ENCODE data around the gene PDE4B. TPM values are rescaled to one million over a fixed set of nuclear protein-coding genes. Genes with fewer than 3 reads are reported as not detected.

PDE4B gene
- total RNA-seq, 2 donors from 2014 or later, result 2.0 to 5.7 TPM

GRCh38 chr1:66176012-66176715, 383.5 kb downstream of the PDE4B start:
- no peaks in the 10 kb centered on the region for H3K27me3 ChIP-seq
- no peaks in the 10 kb centered on the region for H3K4me1 ChIP-seq
- H3K36me3 ChIP-seq, result no peaks in the 10 kb centered on the region
- TF ChIP-seq, protein P1, sequence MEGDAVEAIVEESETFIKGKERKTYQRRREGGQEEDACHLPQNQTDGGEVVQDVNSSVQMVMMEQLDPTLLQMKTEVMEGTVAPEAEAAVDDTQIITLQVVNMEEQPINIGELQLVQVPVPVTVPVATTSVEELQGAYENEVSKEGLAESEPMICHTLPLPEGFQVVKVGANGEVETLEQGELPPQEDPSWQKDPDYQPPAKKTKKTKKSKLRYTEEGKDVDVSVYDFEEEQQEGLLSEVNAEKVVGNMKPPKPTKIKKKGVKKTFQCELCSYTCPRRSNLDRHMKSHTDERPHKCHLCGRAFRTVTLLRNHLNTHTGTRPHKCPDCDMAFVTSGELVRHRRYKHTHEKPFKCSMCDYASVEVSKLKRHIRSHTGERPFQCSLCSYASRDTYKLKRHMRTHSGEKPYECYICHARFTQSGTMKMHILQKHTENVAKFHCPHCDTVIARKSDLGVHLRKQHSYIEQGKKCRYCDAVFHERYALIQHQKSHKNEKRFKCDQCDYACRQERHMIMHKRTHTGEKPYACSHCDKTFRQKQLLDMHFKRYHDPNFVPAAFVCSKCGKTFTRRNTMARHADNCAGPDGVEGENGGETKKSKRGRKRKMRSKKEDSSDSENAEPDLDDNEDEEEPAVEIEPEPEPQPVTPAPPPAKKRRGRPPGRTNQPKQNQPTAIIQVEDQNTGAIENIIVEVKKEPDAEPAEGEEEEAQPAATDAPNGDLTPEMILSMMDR (IDR thresholded peaks at IDR 0.05), result no peak
- H3K4me3 ChIP-seq, result no peak overlapping the region
- H3K27ac ChIP-seq, result no peak overlapping the region
- H3K9ac ChIP-seq (ENCODE audit: low read depth in 2 of 2, low read length in 2 of 2), result no peak overlapping the region
- no peak for DNase-seq
- H3K9me3 ChIP-seq, result no peaks in the 10 kb centered on the region
- intact Hi-C loops (cut with DNase I), result no loop called here

DNA sequence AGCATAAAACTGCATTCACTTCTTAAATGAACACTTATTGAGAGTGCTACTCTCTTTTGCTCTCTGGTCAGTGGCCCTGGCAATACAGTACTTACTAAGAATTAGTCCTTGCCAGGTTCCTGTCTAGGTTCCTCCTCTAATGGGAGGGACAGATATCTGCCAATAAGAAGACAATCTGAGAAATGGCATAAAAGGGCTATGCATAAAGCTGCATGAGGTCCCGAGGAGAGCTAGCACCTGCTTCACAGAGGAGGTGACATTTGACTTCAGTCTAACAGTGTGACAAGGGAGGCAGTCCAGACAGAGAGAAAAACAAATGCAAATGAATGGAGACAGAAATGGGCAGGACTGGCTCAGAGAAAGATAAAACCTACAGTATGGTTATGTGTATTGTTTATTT, 384.1 kb downstream of the PDE4B start:
- no peaks in the 10 kb centered on the region for H3K9me3 ChIP-seq
- H3K9ac ChIP-seq (ENCODE audit: low read depth in 2 of 2, low read length in 2 of 2), result no peak overlapping the region
- intact Hi-C loops (cut with DNase I), result no loop called here
- no peaks in the 10 kb centered on the region for H3K36me3 ChIP-seq
- DNase-seq, result no peak
- no peaks in the 10 kb centered on the region for H3K4me1 ChIP-seq
- no peak overlapping the region for H3K27ac ChIP-seq
- no peaks in the 10 kb centered on the region for H3K27me3 ChIP-seq
- H3K4me3 ChIP-seq, result no peak overlapping the region
- TF ChIP-seq, protein P1 (IDR thresholded peaks at IDR 0.05), result no peak

- H3K4me1 ChIP-seq, result no peaks in the 10 kb centered on the region
- DNase-seq, result no peak
- no peak overlapping the region for H3K4me3 ChIP-seq
- H3K9ac ChIP-seq (ENCODE audit: low read depth in 2 of 2, low read length in 2 of 2), result no peak overlapping the region
- no peaks in the 10 kb centered on the region for H3K9me3 ChIP-seq
- no peaks in the 10 kb centered on the region for H3K27me3 ChIP-seq
- intact Hi-C loops (cut with DNase I), result no loop called here
- TF ChIP-seq, protein P1 (IDR thresholded peaks at IDR 0.05), result no peak
- H3K27ac ChIP-seq, result no peak overlapping the region
- no peaks in the 10 kb centered on the region for H3K36me3 ChIP-seq
These were observed 384.8 kb downstream of the PDE4B start for GRCh38 chr1:66177510-66177909.

DNA sequence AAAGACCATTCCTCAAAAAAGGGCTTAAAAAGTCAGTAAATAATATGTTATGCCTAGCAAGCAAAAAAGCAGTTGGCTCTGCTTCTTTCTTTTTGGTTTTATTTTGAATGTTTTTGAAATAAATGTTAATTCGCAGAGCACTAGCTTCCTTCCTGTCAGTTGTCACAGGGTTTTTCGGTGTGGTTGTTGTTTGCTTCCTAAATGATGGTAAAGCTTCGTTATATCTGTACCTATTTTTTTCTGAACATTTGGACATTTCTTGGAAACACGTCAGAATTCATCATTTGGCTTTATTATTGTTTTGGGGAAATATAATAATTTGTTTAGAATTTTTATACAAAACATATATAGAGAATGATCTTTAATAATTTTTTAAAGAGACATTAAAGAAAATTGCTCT, 389.3 kb downstream of the PDE4B start:
- H3K9me3 ChIP-seq, result no peaks in the 10 kb centered on the region
- DNase-seq, result no peak
- H3K9ac ChIP-seq (ENCODE audit: low read depth in 2 of 2, low read length in 2 of 2), result no peak overlapping the region
- H3K4me3 ChIP-seq, result no peak overlapping the region
- no peaks in the 10 kb centered on the region for H3K36me3 ChIP-seq
- intact Hi-C loops (cut with DNase I), result no loop called here
- H3K4me1 ChIP-seq, result no peaks in the 10 kb centered on the region
- TF ChIP-seq, protein P1 (IDR thresholded peaks at IDR 0.05), result no peak
- H3K27ac ChIP-seq, result no peak overlapping the region
- no peaks in the 10 kb centered on the region for H3K27me3 ChIP-seq

DNA sequence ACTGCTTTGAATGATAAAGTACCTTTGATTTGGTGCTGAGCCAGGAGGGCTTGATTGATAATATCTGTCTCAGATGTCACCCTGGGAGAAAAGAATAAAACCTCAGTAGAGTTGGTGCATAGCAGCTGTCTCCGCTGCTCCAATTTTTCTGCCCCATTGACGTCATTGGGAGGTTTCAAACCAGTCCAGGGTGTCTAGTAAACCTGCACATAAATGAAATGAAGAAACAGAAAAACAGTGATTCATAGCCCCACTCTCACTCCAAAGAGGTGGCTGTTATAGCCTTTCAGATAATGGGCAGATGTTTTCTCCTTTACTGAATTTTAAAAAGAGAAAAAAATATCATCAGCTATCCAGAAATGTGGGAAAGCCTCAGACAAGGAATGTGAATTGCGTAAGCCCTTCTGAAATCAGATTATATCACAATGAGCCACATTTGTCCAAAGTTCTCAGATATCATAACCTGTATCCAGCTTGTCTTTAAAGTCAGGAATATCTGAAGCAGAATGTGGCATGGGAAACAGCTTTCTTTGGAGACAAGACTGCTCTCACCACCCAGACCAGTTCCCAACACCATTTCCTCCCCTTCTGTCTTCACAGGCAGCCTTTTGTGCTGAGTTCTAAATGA, 390.0 kb downstream of the PDE4B start:
- H3K4me3 ChIP-seq, result no peak overlapping the region
- intact Hi-C loops (cut with DNase I), result no loop called here
- no peaks in the 10 kb centered on the region for H3K9me3 ChIP-seq
- H3K4me1 ChIP-seq, result no peaks in the 10 kb centered on the region
- H3K27me3 ChIP-seq, result no peaks in the 10 kb centered on the region
- no peak for DNase-seq
- TF ChIP-seq, protein P1 (IDR thresholded peaks at IDR 0.05), result no peak
- no peak overlapping the region for H3K9ac ChIP-seq (ENCODE audit: low read depth in 2 of 2, low read length in 2 of 2)
- no peaks in the 10 kb centered on the region for H3K36me3 ChIP-seq
- no peak overlapping the region for H3K27ac ChIP-seq

All from colonic mucosa (tissue), 4 donors.